ENCODE measurements around the gene SCTR. TPM values are rescaled to one million over a fixed set of nuclear protein-coding genes. Genes with fewer than 3 reads are reported as not detected.
"Not testable (repeated sequence)": the region's sequence is repeated elsewhere in the genome, so short reads cannot be mapped to it uniquely, and the experiment has no call there.

SCTR gene
- total RNA-seq, 1 experiment from 2014 or later = not detected

DNA sequence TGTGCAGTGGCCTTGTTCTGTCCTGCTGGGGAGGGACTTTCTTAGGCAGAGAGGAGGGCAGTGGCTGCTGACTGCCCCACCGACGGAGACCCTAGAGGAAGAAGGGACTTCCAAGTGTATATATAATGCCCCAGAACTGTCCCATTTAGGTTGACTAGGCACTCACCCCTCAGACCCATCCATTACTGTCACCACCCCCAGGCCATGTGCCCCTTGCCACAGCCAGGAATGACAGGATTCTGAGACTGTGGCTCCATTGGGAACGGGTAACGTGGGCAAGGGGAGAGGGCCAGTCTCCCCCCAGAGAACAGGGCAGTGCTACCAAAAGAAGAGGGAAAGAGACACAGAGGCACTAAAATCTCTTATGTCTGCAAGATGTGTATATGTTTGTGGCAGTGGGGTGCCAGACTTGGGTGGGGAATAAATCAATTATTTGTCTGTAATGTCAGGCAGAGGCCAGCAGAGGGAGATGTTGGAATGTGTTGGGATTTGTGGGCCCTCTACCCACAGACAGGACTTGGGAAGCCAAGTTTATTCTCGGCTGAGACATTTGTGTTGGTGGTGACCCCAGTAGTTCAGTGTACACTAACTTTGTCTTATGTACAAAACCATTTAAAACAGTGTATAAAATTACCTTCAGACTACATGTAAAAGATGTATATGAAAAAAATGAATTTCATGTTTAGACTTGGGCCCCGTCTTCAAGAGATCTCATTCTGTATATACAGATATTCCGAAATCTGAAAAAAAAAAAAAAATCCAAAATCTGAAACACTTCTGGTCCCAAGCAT lies 116.7 kb downstream of the SCTR start:
- H3K9me3 Mint-ChIP-seq (ENCODE audit: unreplicated experiment) = no peaks in the 10 kb centered on the region
- TF ChIP-seq, protein P1, sequence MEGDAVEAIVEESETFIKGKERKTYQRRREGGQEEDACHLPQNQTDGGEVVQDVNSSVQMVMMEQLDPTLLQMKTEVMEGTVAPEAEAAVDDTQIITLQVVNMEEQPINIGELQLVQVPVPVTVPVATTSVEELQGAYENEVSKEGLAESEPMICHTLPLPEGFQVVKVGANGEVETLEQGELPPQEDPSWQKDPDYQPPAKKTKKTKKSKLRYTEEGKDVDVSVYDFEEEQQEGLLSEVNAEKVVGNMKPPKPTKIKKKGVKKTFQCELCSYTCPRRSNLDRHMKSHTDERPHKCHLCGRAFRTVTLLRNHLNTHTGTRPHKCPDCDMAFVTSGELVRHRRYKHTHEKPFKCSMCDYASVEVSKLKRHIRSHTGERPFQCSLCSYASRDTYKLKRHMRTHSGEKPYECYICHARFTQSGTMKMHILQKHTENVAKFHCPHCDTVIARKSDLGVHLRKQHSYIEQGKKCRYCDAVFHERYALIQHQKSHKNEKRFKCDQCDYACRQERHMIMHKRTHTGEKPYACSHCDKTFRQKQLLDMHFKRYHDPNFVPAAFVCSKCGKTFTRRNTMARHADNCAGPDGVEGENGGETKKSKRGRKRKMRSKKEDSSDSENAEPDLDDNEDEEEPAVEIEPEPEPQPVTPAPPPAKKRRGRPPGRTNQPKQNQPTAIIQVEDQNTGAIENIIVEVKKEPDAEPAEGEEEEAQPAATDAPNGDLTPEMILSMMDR (IDR thresholded peaks at IDR 0.05; ENCODE audit: unreplicated experiment) = peak; percentile 66
- H3K27me3 Mint-ChIP-seq (ENCODE audit: insufficient read depth, unreplicated experiment) = no peaks in the 10 kb centered on the region
- DNase-seq (ENCODE audit: unreplicated experiment) = peak; percentile 64
- CTCF ChIA-PET = interaction anchor here (0.6 to 5.6 kb wide), 31 partner anchors 9 to 1649 kb away, joined by 3 to 124 read pairs (median 4); no protein-coding TSS in a partner anchor
- no peaks in the 10 kb centered on the region for H3K36me3 Mint-ChIP-seq (ENCODE audit: insufficient read depth, unreplicated experiment)
- H3K4me1 Mint-ChIP-seq (ENCODE audit: insufficient read depth, unreplicated experiment) = peaks cover 6% of the 10 kb centered on the region
- H3K4me3 Mint-ChIP-seq (ENCODE audit: unreplicated experiment) = no peak overlapping the region
- BruUV-seq (replicated peaks) = no TSS peak
- intact Hi-C loops (cut with micrococcal nuclease) = loop anchor here (1.0 kb wide), 3 partner anchors 69 to 253 kb away; no protein-coding TSS in a partner anchor
- POLR2A ChIA-PET = no interaction called here
- H3K27ac Mint-ChIP-seq (ENCODE audit: low read depth, unreplicated experiment) = no peak overlapping the region

DNA sequence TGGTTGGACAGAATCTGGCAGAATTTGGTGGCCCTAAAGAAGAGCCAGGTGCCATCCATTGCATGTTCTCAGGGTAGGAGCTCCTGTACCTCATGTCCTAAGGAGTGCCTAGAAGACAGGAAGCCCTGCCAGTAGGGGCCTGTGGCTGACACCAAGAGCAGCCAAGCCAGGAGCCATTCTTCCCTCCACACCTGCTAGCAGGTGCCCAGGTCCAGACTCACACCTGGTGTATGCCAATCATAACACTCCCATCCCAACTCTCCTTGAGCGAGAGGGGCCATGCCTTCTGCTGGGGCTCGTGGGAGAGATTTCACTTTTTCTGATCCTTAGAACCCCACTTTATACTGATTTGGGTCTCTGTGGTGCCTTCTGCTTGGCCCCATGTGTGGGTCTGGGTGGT lies 119.1 kb downstream of the SCTR start:
- ChIA-PET POLR2A (interaction anchor here (1.4 kb wide), 1 partner anchor 71 kb away, joined by 6 read pairs; no protein-coding TSS in a partner anchor), CTCF (interaction anchor here (0.6 to 5.6 kb wide), 6 partner anchors 15 to 274 kb away, joined by 3 to 100 read pairs (median 4); partner anchors contain the start of gene TMEM177)
- H3K4me3 Mint-ChIP-seq (ENCODE audit: unreplicated experiment) = no peak overlapping the region
- H3K9me3 Mint-ChIP-seq (ENCODE audit: unreplicated experiment) = no peaks in the 10 kb centered on the region
- peaks cover 6% of the 10 kb centered on the region for H3K4me1 Mint-ChIP-seq (ENCODE audit: insufficient read depth, unreplicated experiment)
- no peak overlapping the region for H3K27ac Mint-ChIP-seq (ENCODE audit: low read depth, unreplicated experiment)
- no peaks in the 10 kb centered on the region for H3K36me3 Mint-ChIP-seq (ENCODE audit: insufficient read depth, unreplicated experiment)
- no TSS peak for BruUV-seq (replicated peaks)
- TF ChIP-seq, protein P1 (IDR thresholded peaks at IDR 0.05; ENCODE audit: unreplicated experiment) = no peak
- no peaks in the 10 kb centered on the region for H3K27me3 Mint-ChIP-seq (ENCODE audit: insufficient read depth, unreplicated experiment)
- intact Hi-C loops (cut with micrococcal nuclease) = no loop called here
- no peak for DNase-seq (ENCODE audit: unreplicated experiment)

DNA sequence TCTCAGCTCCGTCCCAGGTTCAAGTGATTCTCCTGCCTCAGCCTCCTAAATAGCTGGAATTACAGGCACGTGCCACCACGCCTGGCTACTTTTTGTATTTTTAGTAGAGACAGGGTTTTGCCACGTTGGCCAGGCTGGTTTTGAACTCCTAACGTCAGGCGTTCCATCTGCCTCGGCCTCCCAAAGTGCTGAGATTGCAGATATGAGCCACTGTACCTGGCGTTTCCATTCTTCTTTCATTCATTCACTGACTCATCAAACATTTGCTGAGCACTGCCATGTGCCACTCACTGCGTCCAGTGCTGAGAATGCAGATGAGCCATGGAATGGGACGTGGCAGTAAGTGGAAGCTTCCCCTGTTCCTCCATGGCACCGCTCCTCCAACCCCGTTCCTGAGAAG lies 120.7 kb downstream of the SCTR start:
- DNase-seq (ENCODE audit: unreplicated experiment); H3K27ac Mint-ChIP-seq (ENCODE audit: low read depth, unreplicated experiment); intact Hi-C loops (cut with micrococcal nuclease); BruUV-seq (replicated peaks); H3K4me3 Mint-ChIP-seq (ENCODE audit: unreplicated experiment); POLR2A ChIA-PET; H3K9me3 Mint-ChIP-seq (ENCODE audit: unreplicated experiment); H3K36me3 Mint-ChIP-seq (ENCODE audit: insufficient read depth, unreplicated experiment); H3K27me3 Mint-ChIP-seq (ENCODE audit: insufficient read depth, unreplicated experiment): not testable (repeated sequence)
- H3K4me1 Mint-ChIP-seq (ENCODE audit: insufficient read depth, unreplicated experiment) = peaks cover 11% of the 10 kb centered on the region
- CTCF ChIA-PET = interaction anchor here (0.6 to 5.6 kb wide), 4 partner anchors 38 to 1647 kb away, joined by 3 to 100 read pairs (median 3); no protein-coding TSS in a partner anchor

DNA sequence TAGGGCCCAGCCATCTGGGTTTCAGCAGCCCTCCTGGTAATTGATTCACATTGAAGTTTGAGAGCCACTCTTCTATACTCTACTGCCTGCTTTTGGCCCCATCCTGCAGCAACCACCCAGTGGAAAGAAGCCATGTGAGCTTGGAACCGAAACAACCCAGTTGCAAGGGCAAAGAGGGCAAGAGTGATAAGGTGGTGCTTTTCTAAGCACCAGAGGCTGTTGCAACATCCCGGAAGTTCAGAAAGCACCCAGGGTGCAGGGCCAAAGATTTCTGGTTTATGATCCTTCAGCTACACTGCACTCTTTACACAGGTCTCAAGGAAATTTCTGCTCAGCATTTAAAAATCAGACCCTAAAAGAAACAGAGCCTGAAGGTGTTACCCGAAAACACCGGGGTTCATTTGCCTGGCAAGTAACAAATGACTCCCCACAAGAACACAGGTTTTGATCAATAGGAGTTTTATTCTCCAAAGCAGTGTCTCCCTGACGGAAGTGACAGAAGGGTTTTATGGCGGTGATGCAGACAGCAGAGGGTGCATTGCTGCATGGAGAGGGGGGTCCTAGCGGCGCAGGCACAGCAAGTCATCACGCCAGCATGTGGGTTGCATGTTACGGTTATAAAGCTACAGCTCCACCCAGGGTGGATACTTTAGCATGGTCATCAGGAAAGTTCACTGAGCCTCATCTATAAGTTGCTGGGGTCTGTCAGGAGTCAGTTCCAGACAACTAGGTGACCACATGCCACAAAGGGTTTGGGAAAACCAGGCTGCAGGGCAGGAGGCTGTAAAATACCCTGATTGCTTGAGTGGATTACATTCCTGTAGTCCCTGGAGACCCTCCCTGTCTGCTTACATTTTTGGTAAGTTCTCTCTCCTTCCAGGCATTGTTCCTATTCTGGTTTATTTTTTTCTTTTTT lies 121.4 kb downstream of the SCTR start:
- peak; percentile 30 for DNase-seq (ENCODE audit: unreplicated experiment)
- CTCF ChIA-PET = interaction anchor here (0.6 to 5.6 kb wide), 4 partner anchors 48 to 254 kb away, joined by 3 to 100 read pairs (median 3); no protein-coding TSS in a partner anchor
- Mint-ChIP-seq H3K36me3 (ENCODE audit: insufficient read depth, unreplicated experiment) (no peaks in the 10 kb centered on the region), H3K27me3 (ENCODE audit: insufficient read depth, unreplicated experiment) (no peaks in the 10 kb centered on the region), H3K9me3 (ENCODE audit: unreplicated experiment) (no peaks in the 10 kb centered on the region), H3K27ac (ENCODE audit: low read depth, unreplicated experiment) (no peak overlapping the region), H3K4me3 (ENCODE audit: unreplicated experiment) (no peak overlapping the region), H3K4me1 (ENCODE audit: insufficient read depth, unreplicated experiment) (peaks cover 16% of the 10 kb centered on the region)
- BruUV-seq (replicated peaks) = no TSS peak
- TF ChIP-seq, protein P1 (IDR thresholded peaks at IDR 0.05; ENCODE audit: unreplicated experiment) = no peak
- intact Hi-C loops (cut with micrococcal nuclease) = no loop called here
- POLR2A ChIA-PET = interaction anchor here (0.6 to 1.2 kb wide), 2 partner anchors 8 to 16 kb away, joined by 3 to 4 read pairs; no protein-coding TSS in a partner anchor
